HL-60 (cell line): ENCODE results near the gene SFI1.

Source experiments
- TF ChIP-seq, protein P1 (sequence below): IDR thresholded peaks from one replicate; pipeline ENCODE4 v1.5.1; 2011; ENCODE audit warnings: low read length, control low read depth, inconsistent platforms; ENCODE audit not compliant: insufficient read depth
- TF ChIP-seq, protein P2 (sequence below): IDR thresholded peaks from 2 replicates; pipeline ENCODE4 v1.6.1; 2012; ENCODE audit warnings: low read depth; ENCODE audit not compliant: insufficient replicate concordance

DNA sequence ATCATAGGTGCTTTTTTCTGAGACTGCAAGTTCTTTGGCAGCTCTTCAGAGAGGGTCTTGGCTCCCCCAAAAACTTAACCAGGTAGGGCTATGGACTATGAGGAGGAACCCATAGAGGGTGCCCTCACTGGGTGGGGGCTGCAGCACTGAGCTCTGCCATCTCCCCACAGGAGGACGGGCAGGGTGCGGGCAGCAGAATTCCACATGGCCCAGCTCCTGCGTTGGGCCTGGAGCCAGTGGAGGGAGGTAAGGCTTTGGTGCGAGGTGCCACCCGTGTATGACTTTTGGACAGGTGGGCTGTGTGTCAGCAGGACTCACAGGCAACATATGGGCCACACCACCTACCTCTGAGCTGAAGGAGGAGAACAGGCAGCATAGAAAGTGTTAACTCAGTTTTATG, 107.2 kb downstream of the SFI1 start:
- TF ChIP-seq, protein P1, sequence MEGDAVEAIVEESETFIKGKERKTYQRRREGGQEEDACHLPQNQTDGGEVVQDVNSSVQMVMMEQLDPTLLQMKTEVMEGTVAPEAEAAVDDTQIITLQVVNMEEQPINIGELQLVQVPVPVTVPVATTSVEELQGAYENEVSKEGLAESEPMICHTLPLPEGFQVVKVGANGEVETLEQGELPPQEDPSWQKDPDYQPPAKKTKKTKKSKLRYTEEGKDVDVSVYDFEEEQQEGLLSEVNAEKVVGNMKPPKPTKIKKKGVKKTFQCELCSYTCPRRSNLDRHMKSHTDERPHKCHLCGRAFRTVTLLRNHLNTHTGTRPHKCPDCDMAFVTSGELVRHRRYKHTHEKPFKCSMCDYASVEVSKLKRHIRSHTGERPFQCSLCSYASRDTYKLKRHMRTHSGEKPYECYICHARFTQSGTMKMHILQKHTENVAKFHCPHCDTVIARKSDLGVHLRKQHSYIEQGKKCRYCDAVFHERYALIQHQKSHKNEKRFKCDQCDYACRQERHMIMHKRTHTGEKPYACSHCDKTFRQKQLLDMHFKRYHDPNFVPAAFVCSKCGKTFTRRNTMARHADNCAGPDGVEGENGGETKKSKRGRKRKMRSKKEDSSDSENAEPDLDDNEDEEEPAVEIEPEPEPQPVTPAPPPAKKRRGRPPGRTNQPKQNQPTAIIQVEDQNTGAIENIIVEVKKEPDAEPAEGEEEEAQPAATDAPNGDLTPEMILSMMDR, result no peak
- TF ChIP-seq, protein P2, sequence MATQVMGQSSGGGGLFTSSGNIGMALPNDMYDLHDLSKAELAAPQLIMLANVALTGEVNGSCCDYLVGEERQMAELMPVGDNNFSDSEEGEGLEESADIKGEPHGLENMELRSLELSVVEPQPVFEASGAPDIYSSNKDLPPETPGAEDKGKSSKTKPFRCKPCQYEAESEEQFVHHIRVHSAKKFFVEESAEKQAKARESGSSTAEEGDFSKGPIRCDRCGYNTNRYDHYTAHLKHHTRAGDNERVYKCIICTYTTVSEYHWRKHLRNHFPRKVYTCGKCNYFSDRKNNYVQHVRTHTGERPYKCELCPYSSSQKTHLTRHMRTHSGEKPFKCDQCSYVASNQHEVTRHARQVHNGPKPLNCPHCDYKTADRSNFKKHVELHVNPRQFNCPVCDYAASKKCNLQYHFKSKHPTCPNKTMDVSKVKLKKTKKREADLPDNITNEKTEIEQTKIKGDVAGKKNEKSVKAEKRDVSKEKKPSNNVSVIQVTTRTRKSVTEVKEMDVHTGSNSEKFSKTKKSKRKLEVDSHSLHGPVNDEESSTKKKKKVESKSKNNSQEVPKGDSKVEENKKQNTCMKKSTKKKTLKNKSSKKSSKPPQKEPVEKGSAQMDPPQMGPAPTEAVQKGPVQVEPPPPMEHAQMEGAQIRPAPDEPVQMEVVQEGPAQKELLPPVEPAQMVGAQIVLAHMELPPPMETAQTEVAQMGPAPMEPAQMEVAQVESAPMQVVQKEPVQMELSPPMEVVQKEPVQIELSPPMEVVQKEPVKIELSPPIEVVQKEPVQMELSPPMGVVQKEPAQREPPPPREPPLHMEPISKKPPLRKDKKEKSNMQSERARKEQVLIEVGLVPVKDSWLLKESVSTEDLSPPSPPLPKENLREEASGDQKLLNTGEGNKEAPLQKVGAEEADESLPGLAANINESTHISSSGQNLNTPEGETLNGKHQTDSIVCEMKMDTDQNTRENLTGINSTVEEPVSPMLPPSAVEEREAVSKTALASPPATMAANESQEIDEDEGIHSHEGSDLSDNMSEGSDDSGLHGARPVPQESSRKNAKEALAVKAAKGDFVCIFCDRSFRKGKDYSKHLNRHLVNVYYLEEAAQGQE, result no peak
